Esophagus mucosa (tissue), 1 donor: ENCODE measurements around the gene ACOXL. TPM values are rescaled to one million over a fixed set of nuclear protein-coding genes. Genes with fewer than 3 reads are reported as not detected.

Source experiments
- ATAC-seq: fragments of 200-7000 bp; cut with Tn5 transposase; one replicate; pipeline ENCODE4 v1.9.1; 2020
- total RNA-seq: library from RNA; stranded (reverse); gene quantifications from one replicate; pipeline ENCODE4 v1.2.4, GENCODE V29; 2023
- donor health status: DM: yes; HTN: yes; CAD: no.

ACOXL gene
- total RNA-seq, 1 donor from 2014 or later = not detected

DNA sequence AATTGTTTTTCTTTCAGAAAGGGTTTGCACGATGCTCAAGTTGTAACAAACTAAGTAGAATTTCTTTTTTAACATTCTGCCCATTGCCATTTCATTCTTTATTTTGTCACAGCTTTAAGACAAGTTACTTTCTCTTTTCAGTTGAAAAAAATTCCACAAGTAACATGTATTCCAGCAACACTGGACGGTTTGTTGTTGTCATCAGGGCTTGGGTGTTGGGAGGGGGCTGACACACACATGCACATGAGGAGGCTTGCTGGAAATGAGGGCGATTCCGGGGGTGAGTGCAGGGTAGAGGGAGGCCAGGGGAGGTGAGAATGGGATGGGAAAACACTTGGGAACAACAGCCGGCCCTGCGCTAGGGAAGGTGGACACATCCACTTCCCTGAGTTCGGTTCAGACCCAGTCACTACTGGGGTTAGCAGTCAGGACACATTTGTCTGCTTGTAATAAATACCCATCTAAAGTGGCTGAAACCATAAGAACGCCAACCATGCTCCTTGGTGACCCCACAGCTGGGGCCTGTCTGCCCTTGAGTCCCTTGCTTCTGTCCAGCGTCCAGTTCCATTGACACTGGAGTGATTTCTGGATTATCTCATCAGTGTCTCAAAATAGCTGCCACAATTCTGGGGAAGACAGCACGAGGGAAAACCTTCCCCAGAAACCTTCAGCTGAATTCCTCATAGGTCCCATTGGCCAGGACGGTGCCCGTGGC is 246.5 kb downstream of the ACOXL start:
- ATAC-seq = no peak

DNA sequence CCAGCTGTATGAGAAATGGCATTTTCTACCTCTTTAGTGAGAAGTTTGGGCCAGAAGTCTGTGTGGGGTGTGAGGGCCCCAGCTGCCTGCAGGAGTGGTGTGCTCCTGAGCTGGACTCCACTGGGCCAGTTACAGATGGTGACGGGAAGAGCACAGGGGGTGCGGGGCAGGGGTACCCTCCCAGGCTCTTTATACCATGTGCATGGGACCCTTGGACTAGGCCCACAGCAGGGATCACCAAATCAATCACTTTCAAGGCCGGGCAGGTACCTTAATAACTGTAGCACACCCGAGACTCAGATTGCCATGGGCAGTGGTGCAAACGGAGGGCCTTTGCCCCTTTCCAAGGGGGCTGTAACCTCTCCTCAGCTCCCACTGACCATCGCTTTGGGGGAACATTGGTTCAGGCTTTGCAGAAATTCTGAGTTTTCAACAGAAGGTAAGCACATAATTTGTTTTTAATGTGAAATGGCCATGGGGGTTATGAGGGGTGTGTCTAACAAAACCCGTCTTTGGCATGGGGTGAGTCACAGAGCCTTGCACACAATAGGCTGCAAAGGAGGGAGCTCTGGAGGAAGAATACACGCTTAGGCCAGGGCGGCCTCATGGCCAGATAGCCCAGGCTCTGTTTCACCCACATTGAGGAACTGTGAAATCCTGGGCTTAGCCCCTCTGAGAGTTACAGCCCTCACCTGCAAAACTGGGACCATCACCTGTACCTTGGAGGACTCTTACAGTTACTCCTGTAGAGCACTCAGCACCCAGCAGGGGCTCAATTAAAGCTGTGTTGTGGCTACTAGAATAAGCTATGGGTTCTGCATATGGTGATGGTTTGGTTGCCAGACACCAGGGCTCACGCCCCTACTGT is 247.3 kb downstream of the ACOXL start:
- peak; percentile 71 for ATAC-seq

DNA sequence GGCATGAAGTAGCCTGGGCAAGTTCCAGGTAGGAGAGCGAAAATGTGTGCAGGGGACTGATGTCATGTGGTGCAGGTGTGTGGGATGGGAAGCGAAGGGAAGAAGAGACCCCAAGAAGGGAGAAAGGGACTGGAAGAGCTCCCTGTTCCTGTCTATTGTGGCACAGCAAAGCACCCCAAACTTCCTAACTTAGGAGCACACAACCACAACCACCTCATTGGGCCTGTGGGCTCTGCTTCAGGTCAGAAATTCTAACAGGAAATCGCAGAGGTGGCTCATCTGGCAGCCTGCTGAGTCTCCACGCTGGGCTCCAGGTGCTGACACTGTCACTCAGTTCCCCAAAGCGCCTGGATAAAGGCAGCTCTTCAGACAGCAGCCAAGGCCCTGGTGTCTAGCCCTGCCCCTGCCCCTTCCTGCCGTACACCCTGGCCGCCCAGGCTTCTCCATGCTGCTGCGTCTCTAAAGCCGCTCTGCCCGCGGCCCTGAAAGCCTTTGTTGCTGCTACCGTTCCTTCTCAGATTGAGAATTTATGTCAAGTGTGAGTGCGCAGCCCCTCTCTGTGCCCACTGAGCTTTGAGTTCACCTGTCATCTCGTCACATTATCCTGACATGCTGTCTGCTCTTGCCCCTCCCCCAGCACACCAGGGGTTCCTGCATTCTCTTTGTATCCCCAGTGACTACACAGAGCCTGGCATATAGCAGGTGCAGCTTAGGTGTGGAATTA is 248.1 kb downstream of the ACOXL start:
- no peak for ATAC-seq

- no peak for ATAC-seq
These were observed 250.8 kb downstream of the ACOXL start for GRCh38 chr2:110983133-110983532.

- ATAC-seq = no peak
These were observed 252.5 kb downstream of the ACOXL start for GRCh38 chr2:110984694-110985490.

- no peak for ATAC-seq
These were observed 258.1 kb downstream of the ACOXL start for GRCh38 chr2:110990440-110990839.

- no peak for ATAC-seq
These were observed 259.5 kb downstream of the ACOXL start for GRCh38 chr2:110991911-110992310.

DNA sequence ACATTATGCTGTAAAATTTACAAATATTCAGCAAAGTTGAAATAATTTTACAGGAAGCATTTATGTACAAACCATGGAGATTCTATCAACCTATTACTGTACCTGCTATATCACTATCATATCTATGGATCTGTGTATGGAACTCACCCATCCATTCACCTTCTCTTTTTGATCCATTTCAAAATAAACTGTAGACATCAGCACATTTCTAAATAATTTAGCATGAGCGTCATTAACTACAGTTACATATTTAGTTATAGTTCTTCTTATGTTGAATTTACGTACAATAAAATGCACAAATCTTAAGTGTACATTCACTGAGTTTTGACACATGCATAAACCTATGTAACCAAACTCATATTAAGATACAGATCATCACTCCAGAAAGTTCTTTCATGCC is 260.5 kb downstream of the ACOXL start:
- ATAC-seq = no peak

DNA sequence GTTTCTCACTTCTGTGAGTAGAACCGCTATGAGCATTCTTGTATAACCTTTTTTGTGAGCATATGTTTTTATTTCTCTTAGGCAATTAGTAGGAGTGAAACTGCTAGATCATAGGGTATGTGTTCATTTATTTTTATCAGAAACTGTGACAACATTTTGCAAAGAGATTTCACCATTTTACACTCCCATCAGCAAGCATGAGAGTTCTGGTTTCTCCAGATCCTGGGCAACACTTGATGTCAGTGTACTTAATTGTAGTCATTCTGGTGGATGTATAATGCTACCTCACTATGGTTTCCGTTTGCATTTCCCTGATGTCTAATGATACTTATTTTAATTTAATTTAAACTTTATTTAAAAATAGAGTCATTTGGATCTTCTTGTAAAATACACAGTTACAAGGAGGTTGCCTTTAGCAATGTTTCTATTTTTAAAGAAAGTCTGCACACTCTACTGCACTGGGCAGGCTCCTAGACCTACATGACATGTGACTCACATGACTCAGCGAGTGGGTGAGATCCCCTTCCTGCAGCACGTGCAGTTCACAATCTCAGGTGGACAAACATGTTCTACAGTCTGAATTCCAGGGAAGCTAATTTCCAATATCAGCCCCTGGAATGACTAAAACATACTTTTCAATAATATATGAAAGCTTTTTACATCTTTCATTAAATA is 261.3 kb downstream of the ACOXL start:
- no peak for ATAC-seq

- no peak for ATAC-seq
These were observed 262.0 kb downstream of the ACOXL start for GRCh38 chr2:110994250-110994961.

GRCh38 chr2:110995911-110996310 is 263.5 kb downstream of the ACOXL start:
- no peak for ATAC-seq

DNA sequence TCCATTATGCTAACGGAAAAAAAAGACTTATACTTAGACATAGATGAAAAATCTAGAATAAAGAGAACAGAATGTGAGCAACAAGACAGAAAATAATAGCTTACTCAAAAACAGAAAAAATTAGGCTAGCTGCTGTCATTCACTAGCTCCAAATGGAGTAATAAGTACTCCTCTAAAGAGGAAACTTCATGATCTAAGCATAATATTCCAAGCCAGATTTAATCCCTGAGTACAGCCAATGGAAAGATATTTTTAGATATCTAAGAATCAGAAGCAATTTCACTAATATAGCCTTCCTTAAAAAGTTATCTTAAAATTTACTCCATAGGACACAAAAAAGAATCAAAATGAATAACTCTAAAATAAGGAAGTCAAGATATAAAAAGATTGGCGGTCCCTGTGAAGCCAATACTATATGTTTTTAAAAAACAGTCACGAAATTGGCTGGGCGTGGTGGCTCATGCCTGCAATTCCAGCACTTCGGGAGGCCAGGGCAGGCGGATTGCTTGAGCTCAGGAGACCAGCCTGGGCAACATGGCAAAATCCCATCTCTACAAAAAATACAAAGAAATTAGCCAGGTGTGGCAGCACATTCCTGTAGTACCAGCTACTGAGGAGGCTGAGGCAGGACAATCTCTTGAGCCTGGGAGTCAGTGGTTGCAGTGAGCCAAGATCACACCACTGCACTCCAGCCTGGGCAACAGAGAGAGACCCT is 265.1 kb downstream of the ACOXL start:
- no peak for ATAC-seq

GRCh38 chr2:110998311-110998710 is 265.9 kb downstream of the ACOXL start:
- ATAC-seq = no peak

DNA sequence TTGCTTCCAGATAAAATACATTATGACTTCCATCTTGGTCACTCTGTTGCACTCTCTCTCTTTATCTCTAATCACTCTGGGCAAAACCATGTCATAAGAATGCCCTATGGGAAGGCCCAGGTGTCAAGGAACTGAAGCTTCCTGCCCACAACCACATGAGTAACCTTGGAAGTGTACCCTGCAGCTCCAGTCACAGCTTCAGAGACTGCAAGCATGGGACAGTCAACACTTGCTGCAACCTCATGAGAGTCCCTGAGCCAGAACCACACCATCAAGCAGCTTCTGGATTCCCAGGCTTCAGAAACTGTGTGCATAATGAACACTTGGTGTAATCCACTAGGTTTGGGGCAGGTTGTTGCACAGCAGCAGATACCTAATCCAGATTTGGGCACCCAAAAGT is 267.3 kb downstream of the ACOXL start:
- no peak for ATAC-seq

DNA sequence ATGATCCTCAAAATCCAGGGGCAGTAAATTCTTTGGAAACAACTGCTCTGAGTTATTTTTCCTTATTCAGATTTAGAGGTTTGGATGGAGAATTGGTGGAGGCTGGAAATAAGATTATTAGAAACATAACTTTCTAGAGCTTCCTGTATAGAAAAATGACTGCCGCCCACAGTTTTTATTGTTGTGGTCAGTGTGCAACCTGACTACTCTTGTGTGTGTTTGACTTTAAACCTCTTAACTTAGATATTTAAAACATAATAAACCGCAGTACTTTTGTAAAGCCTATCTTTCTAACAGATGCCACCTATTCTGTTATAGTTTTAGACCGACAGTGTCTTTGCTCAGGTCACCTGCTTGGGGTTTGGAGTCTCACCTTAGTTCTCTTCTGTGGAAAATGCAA is 272.9 kb downstream of the ACOXL start:
- ATAC-seq = no peak

- no peak for ATAC-seq
These were observed 273.4 kb downstream of the ACOXL start for GRCh38 chr2:111005821-111006220.

DNA sequence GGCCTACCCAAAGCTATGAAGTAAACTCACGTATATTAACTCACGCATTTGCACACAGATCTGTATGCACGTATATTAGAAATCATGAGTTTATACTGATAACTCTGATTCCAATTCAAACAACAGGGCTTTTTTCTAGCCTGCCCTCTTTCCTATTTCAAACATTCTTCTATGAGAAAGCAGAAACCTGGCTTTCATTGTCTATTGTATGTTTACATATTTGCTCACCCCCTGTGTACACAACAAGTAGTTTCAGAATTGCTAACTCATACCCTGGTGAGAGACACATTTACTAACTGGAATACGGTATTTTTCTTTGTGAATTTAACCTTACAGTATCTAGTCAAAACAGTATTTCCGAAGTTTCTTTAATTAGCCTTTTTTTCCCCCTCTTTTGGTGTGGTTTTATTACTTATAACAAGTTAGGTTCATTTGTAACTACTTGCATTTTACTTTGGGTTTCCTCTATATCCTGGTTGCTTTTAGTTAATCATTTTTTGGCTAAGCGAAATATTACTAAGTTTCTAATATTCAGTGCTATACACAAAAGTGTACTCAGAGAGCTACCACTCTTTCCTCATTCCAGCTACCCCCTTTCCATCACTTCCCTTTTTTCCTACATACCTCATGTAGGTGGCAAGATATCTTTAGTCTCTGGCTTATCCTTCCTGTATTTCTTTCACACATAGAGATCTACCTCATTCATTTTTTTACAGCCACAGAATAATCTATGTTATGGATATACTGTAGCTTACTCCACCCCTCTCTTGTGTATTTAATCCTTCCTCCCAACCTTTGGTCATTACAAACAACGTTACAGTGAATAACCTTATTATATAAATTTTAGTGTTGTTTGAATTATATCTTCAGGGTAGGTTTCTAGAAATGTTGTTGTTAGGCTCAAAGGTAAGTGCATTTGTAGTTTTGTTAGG is 275.6 kb downstream of the ACOXL start:
- ATAC-seq = no peak

DNA sequence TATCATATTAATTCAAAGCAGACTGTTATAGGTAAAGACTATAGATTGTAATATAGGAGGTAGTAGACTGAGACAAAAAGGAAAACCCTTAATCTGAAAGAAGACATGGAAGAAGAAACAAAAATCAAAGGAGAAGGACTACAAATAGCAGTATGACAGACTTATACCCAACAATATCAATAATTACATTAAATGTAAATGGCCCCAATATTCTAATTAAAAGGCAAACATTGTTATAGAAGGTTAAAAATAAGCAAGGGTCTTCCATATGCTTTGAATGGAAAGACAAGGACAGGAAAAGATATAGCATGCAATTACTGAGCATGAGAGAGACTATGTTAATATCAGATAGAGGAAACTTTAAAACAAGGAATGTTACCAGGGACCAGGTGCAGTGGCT is 278.8 kb downstream of the ACOXL start:
- no peak for ATAC-seq

DNA sequence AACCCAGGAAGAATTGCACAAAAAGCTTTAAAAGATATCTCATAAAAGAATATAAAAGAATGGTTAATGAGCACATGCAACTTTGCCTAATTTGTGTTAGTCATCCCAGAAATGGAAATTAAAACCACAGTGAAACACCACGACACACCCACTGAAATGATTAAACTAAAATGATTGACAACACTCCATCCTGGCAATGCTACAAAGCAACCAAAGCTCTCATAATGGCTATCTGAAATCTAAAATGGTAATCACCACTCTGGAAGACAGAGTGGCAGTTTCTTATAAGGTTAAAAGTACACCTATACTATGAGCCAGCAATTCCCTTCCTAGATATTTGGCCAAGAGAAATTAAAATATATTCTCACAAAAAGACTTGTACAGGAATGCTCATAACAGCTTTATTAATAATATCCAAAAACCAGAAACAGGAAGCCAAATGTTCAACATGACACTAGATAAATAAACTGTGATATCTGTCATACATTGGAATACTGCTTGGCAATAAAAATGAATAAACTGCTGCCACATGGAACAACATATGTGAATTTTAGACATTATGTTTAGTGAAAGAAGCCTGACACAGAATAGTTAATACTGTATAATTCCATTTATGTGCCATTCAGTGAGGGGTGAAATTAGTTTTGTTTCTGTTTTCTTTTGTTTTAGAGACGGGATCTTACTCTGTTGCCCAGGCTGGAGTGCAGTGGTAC is 283.1 kb downstream of the ACOXL start:
- ATAC-seq = no peak
